HG03432 (cell line): ENCODE measurements around the gene CDCA8.

Experiments used
- ATAC-seq: cut with Tn5 transposase; IDR thresholded peaks from one replicate; pipeline ENCODE4 v1.9.1; 2021; ENCODE audit warnings: mild to moderate bottlenecking, moderate library complexity; ENCODE audit not compliant: unreplicated experiment

CDCA8 gene

GRCh38 chr1:37714689-37715088 lies 22.4 kb downstream of the CDCA8 start:
- ATAC-seq, result no peak

GRCh38 chr1:37716321-37716720 lies 24.0 kb downstream of the CDCA8 start:
- ATAC-seq, result no peak

GRCh38 chr1:37717631-37718030 lies 25.3 kb downstream of the CDCA8 start:
- ATAC-seq, result no peak

- no peak for ATAC-seq
These were observed 26.0 kb downstream of the CDCA8 start for GRCh38 chr1:37718181-37718900.

GRCh38 chr1:37718901-37719571 lies 26.7 kb downstream of the CDCA8 start:
- no peak for ATAC-seq

GRCh38 chr1:37719572-37720195 lies 27.4 kb downstream of the CDCA8 start:
- ATAC-seq, result no peak

GRCh38 chr1:37720231-37721130 lies 28.2 kb downstream of the CDCA8 start:
- ATAC-seq, result no peak

GRCh38 chr1:37721565-37721964 lies 29.2 kb downstream of the CDCA8 start:
- no peak for ATAC-seq

GRCh38 chr1:37722181-37723071 lies 30.1 kb downstream of the CDCA8 start:
- ATAC-seq, result no peak

- no peak for ATAC-seq
These were observed 30.7 kb downstream of the CDCA8 start for GRCh38 chr1:37723072-37723389.

GRCh38 chr1:37723390-37724078 lies 31.2 kb downstream of the CDCA8 start:
- no peak for ATAC-seq

- ATAC-seq, result no peak
These were observed 32.3 kb downstream of the CDCA8 start for GRCh38 chr1:37724575-37724974.

- no peak for ATAC-seq
These were observed 33.7 kb downstream of the CDCA8 start for GRCh38 chr1:37725851-37726613.

- ATAC-seq, result no peak
These were observed 34.7 kb downstream of the CDCA8 start for GRCh38 chr1:37726751-37727585.

- ATAC-seq, result no peak
These were observed 36.1 kb downstream of the CDCA8 start for GRCh38 chr1:37728416-37728815.

- no peak for ATAC-seq
These were observed 38.1 kb downstream of the CDCA8 start for GRCh38 chr1:37730376-37730775.

GRCh38 chr1:37731312-37732019 lies 39.1 kb downstream of the CDCA8 start:
- no peak for ATAC-seq
